Gastroesophageal sphincter (tissue), 3 donors: ENCODE measurements around the gene GPRC6A.

Source experiments
- EP300 ChIP-seq: sonication (generic); formaldehyde crosslinking; IDR thresholded peaks from one replicate; pipeline ENCODE4 v1.6.1; 2017; ENCODE audit warnings: antibody characterized with exemption, mild to moderate bottlenecking
- TF ChIP-seq, protein P1 (sequence below), 4 experiments: fragments of 200-600 bp in 2 of 4; fragments of 450-650 bp in 2 of 4; sonication (generic) in 1 of 4; IDR thresholded peaks; one replicate each; pipeline ENCODE4 v1.5.1; 2017 to 2019; ENCODE audit warnings: antibody characterized with exemption in 4 of 4, mild to moderate bottlenecking in 2 of 4, moderate library complexity in 2 of 4

DNA sequence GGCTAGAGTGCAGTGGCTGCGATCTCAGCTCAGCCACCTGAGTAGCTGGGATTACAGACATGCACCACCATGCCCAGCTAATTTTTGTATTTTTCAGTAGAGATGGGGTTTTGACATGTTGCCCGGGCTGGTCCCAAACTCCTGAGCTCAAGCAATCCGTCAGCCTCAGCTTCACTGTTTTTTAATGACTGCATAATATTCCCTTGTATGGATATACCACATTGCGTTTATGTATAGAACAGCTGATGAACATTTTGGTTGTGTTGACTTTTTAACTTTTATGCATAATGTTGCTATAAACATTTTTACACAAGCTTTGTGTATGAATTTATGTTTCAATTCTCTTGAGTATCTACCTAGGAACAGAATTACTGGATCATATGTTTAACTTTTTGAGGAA is 43.9 kb upstream of the GPRC6A start:
- TF ChIP-seq, protein P1, sequence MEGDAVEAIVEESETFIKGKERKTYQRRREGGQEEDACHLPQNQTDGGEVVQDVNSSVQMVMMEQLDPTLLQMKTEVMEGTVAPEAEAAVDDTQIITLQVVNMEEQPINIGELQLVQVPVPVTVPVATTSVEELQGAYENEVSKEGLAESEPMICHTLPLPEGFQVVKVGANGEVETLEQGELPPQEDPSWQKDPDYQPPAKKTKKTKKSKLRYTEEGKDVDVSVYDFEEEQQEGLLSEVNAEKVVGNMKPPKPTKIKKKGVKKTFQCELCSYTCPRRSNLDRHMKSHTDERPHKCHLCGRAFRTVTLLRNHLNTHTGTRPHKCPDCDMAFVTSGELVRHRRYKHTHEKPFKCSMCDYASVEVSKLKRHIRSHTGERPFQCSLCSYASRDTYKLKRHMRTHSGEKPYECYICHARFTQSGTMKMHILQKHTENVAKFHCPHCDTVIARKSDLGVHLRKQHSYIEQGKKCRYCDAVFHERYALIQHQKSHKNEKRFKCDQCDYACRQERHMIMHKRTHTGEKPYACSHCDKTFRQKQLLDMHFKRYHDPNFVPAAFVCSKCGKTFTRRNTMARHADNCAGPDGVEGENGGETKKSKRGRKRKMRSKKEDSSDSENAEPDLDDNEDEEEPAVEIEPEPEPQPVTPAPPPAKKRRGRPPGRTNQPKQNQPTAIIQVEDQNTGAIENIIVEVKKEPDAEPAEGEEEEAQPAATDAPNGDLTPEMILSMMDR (IDR thresholded peaks at IDR 0.05), result no peak
- TF ChIP-seq EP300, result no peak
